ENCODE measurements around the gene OR4A15. TPM values are rescaled to one million over a fixed set of nuclear protein-coding genes. Genes with fewer than 3 reads are reported as not detected.

OR4A15 gene
- total RNA-seq, 1 experiment from 2014 or later, result not detected

DNA sequence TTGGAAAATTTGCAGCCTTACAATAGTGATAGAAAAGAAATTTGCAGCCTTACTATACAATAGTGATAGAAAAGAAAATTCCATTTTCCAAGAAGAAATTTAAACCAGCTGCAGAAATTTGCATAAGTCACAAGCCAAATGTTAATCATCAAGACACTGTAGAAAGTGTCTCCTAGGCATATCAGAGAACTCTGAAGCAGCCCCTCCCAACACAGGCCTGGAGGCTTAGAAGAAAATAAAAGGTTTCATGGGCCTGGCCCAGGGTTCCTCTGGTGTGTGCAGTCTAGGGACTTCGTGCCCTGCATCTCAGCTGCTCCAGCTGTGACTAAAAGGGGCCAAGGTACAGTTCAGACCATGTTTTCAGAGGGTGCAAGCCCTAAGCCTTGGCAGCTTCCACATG lies 18.7 kb upstream of the OR4A15 start:
- H3K4me3 Mint-ChIP-seq (ENCODE audit: unreplicated experiment), result no peak overlapping the region
- intact Hi-C loops (cut with micrococcal nuclease), result no loop called here
- POLR2A ChIA-PET, result no interaction called here

DNA sequence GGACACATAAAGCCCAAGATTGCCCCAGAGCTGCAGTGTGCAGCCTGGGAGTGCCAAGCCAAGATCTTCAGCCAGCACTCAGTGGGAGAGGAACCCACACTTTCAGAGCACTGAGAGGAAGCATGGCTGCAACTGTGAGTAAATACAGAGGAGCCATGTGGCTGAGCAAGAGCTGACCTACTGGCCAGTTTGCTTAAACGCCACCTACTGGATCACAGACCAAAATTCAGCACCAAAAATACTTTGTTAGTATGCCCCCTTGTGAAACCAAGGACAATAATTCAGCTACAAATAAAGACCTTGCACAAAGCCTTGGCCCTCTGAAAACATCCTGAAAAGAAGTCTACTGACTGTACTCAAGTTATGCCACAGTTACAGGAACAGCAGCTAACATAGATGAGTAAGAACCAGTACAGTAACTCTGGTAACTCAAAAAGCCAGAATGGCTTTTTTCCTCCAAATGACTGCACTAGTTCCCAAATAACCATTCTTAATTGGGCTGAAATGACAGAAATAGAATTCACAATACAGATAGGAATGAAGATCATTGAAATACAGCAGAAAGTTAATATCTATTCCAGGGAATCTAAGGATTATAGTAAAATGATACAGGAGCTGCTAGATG lies 10.1 kb upstream of the OR4A15 start:
- CTCF ChIA-PET, result interaction anchor here (0.6 kb wide), 2 partner anchors 31 to 345 kb away, joined by 3 read pairs; no protein-coding TSS in a partner anchor

More for the DNA sequence above, 18.7 kb upstream of the OR4A15 start:
- TF ChIP-seq, protein P1, sequence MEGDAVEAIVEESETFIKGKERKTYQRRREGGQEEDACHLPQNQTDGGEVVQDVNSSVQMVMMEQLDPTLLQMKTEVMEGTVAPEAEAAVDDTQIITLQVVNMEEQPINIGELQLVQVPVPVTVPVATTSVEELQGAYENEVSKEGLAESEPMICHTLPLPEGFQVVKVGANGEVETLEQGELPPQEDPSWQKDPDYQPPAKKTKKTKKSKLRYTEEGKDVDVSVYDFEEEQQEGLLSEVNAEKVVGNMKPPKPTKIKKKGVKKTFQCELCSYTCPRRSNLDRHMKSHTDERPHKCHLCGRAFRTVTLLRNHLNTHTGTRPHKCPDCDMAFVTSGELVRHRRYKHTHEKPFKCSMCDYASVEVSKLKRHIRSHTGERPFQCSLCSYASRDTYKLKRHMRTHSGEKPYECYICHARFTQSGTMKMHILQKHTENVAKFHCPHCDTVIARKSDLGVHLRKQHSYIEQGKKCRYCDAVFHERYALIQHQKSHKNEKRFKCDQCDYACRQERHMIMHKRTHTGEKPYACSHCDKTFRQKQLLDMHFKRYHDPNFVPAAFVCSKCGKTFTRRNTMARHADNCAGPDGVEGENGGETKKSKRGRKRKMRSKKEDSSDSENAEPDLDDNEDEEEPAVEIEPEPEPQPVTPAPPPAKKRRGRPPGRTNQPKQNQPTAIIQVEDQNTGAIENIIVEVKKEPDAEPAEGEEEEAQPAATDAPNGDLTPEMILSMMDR (IDR thresholded peaks at IDR 0.05; ENCODE audit: unreplicated experiment), result no peak
- Mint-ChIP-seq H3K4me1 (ENCODE audit: insufficient read depth, unreplicated experiment) (no peaks in the 10 kb centered on the region), H3K9me3 (ENCODE audit: unreplicated experiment) (peaks cover 40% of the 10 kb centered on the region), H3K27ac (ENCODE audit: low read depth, unreplicated experiment) (no peak overlapping the region), H3K36me3 (ENCODE audit: insufficient read depth, unreplicated experiment) (no peaks in the 10 kb centered on the region), H3K27me3 (ENCODE audit: insufficient read depth, unreplicated experiment) (no peaks in the 10 kb centered on the region)
- DNase-seq (ENCODE audit: unreplicated experiment), result no peak
- CTCF ChIA-PET, result no interaction called here
- BruUV-seq (replicated peaks), result no TSS peak

DNA sequence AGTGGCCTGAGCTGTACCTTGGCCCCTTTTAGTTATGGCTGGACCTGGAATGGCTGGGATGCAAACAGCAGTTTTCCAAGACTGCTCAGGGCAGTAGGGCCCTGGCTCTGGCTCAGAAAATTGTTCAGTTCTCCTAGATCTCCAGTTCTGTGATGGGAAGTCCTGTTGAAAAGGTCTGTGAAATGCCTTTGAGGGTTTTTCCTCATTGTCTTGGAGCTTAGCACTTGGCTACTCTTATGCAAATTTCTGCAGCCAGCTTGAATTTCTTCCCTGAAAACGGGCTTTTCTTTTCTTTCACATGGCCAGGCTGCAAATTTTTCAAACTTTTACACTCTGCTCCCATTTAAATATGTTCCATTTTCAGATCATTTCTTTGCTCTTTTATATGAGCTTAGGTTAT lies 33.2 kb downstream of the OR4A15 start:
- Mint-ChIP-seq H3K9me3 (ENCODE audit: unreplicated experiment) (peaks cover 44% of the 10 kb centered on the region), H3K4me3 (ENCODE audit: unreplicated experiment) (no peak overlapping the region), H3K36me3 (ENCODE audit: insufficient read depth, unreplicated experiment) (no peaks in the 10 kb centered on the region), H3K27ac (ENCODE audit: low read depth, unreplicated experiment) (no peak overlapping the region), H3K4me1 (ENCODE audit: insufficient read depth, unreplicated experiment) (no peaks in the 10 kb centered on the region), H3K27me3 (ENCODE audit: insufficient read depth, unreplicated experiment) (no peaks in the 10 kb centered on the region)
- intact Hi-C loops (cut with micrococcal nuclease), result no loop called here
- no TSS peak for BruUV-seq (replicated peaks)
- ChIA-PET POLR2A (interaction anchor here (0.7 kb wide), 1 partner anchor 10 kb away, joined by 4 read pairs; no protein-coding TSS in a partner anchor), CTCF (no interaction called here)
- TF ChIP-seq, protein P1 (IDR thresholded peaks at IDR 0.05; ENCODE audit: unreplicated experiment), result no peak
- DNase-seq (ENCODE audit: unreplicated experiment), result no peak

More for the DNA sequence above, 10.1 kb upstream of the OR4A15 start:
- H3K36me3 Mint-ChIP-seq (ENCODE audit: insufficient read depth, unreplicated experiment), result peaks cover 4% of the 10 kb centered on the region
- no peaks in the 10 kb centered on the region for H3K4me1 Mint-ChIP-seq (ENCODE audit: insufficient read depth, unreplicated experiment)
- H3K4me3 Mint-ChIP-seq (ENCODE audit: unreplicated experiment), result no peak overlapping the region
- DNase-seq (ENCODE audit: unreplicated experiment), result no peak
- no peak overlapping the region for H3K27ac Mint-ChIP-seq (ENCODE audit: low read depth, unreplicated experiment)
- H3K9me3 Mint-ChIP-seq (ENCODE audit: unreplicated experiment), result peaks cover 36% of the 10 kb centered on the region
- TF ChIP-seq, protein P1 (IDR thresholded peaks at IDR 0.05; ENCODE audit: unreplicated experiment), result no peak
- POLR2A ChIA-PET, result no interaction called here
- BruUV-seq (replicated peaks), result no TSS peak
- intact Hi-C loops (cut with micrococcal nuclease), result no loop called here
- H3K27me3 Mint-ChIP-seq (ENCODE audit: insufficient read depth, unreplicated experiment), result no peaks in the 10 kb centered on the region

Other genes with a start within 250 kb of the OR4A15 start
- gene TRIM48, start 105.8 kb upstream of the OR4A15 start, total RNA-seq (2022), result not detected in 2 replicates
- gene OR4A16, start 24.8 kb upstream of the OR4A15 start, total RNA-seq (2022), result not detected in 2 replicates
- not detected in 2 replicates for gene OR4C15, start 186.5 kb downstream of the OR4A15 start, total RNA-seq (2022)
- not detected in 2 replicates for gene OR4C16, start 204.2 kb downstream of the OR4A15 start, total RNA-seq (2022)
- gene OR4C11, start 239.7 kb downstream of the OR4A15 start, total RNA-seq (2022), result not detected in 2 replicates

Measured in MCF 10A (cell line).